NCI-H526 (cell line): Measurements from ENCODE around the gene CUBN.

Experiments used
- DNase-seq, 2 experiments: peaks; one replicate each; lab custom pipeline; 2025; lab: John Stamatoyannopoulos, UW

CUBN gene

GRCh38 chr10:17041626-17042520, 87.7 kb downstream of the CUBN start:
- no peak for DNase-seq

GRCh38 chr10:17038627-17039026, 91.0 kb downstream of the CUBN start:
- no peak for DNase-seq

- no peak for DNase-seq
Measured at GRCh38 chr10:17037910-17038309, 91.7 kb downstream of the CUBN start.

- DNase-seq: no peak
Measured at GRCh38 chr10:17035446-17035845, 94.2 kb downstream of the CUBN start.

GRCh38 chr10:17033529-17034260, 95.9 kb downstream of the CUBN start:
- DNase-seq: no peak

GRCh38 chr10:17031637-17032635, 97.7 kb downstream of the CUBN start:
- DNase-seq: no peak

- DNase-seq: no peak
Measured at GRCh38 chr10:17029581-17030271, 99.9 kb downstream of the CUBN start.

- DNase-seq: no peak
Measured at GRCh38 chr10:17029239-17029580, 100.4 kb downstream of the CUBN start.

- DNase-seq: no peak
Measured at GRCh38 chr10:17028798-17029197, 100.8 kb downstream of the CUBN start.

- DNase-seq: no peak
Measured at GRCh38 chr10:17026686-17027485, 102.7 kb downstream of the CUBN start.

GRCh38 chr10:17025444-17026295, 103.9 kb downstream of the CUBN start:
- no peak for DNase-seq

GRCh38 chr10:17024461-17024860, 105.2 kb downstream of the CUBN start:
- no peak for DNase-seq

GRCh38 chr10:17023386-17024298, 106.0 kb downstream of the CUBN start:
- DNase-seq: no peak

GRCh38 chr10:17022896-17023295, 106.7 kb downstream of the CUBN start:
- no peak for DNase-seq

- DNase-seq: no peak
Measured at GRCh38 chr10:17022466-17022825, 107.2 kb downstream of the CUBN start.

GRCh38 chr10:17021656-17022465, 107.8 kb downstream of the CUBN start:
- DNase-seq: no peak

- no peak for DNase-seq
Measured at GRCh38 chr10:17019696-17020095, 109.9 kb downstream of the CUBN start.
